HCT116 (cell line): ENCODE results near the gene SOST. TPM values are rescaled to one million over a fixed set of nuclear protein-coding genes. Genes with fewer than 3 reads are reported as not detected.

Source experiments
- ATAC-seq: fragments of 200-7000 bp; cut with Tn5 transposase; 2 replicates; pipeline ENCODE4 v1.9.1; 2020; ENCODE audit warnings: mild to moderate bottlenecking, moderate library complexity
- BruUV-seq: library from RNA; stranded (reverse); fragments of 400-500 nt; replicated peaks from 2 replicates; lab custom pipeline; 2021; lab: Mats Ljungman, UMichigan
- CTCF ChIA-PET: fragments of 300-600 bp; sonication (Branson Sonifier 250); formaldehyde crosslinking; loops from one replicate; lab custom pipeline; 2021; ENCODE audit warnings: antibody characterized with exemption; lab: Charles Lee
- POLR2A ChIA-PET: fragments of 300-600, 350-600 bp; sonication (Branson Sonifier 250); formaldehyde crosslinking; loops from one replicate; lab custom pipeline; 2021; ENCODE audit warnings: antibody characterized with exemption; lab: Charles Lee
- RAD21 ChIA-PET, 2 experiments: fragments of 300-600 bp; sonication (Branson Sonifier 250); formaldehyde crosslinking; loops; one replicate each; lab custom pipeline; 2023; ENCODE audit warnings: low total read pairs in 2 of 2; ENCODE audit not compliant: uncharacterized antibody in 2 of 2, unreplicated experiment in 2 of 2, low non-redundant PET in 1 of 2; lab: Charles Lee
- DNase-seq: peaks from one replicate; pipeline ENCODE4 v3.0.0-alpha.2; 2010; ENCODE audit warnings: low read depth, low spot score
- H2AFZ ChIP-seq: fragments of 200-600 bp; shearing (Covaris generic), sonication (generic); 2 replicates; pipeline ENCODE4 v1.6.1; 2017; ENCODE audit warnings: low read depth, mixed run types, mixed read lengths, antibody characterized with exemption, low read length; ENCODE audit not compliant: poor library complexity, severe bottlenecking
- H3K27ac ChIP-seq: 2 replicates; pipeline ENCODE4 v1.5.1; 2012; ENCODE audit warnings: low read depth, low read length
- H3K27me3 ChIP-seq: fragments of 200-600 bp; sonication (generic); 2 replicates; pipeline ENCODE4 v1.6.1; 2016; ENCODE audit warnings: mixed run types, low read length, mixed read lengths; ENCODE audit not compliant: insufficient read depth
- H3K36me3 ChIP-seq, 2 experiments: fragments of 200-500 bp in 1 of 2; fragments of 200-600 bp in 1 of 2; sonication (Bioruptor generic) in 1 of 2; sonication (generic) in 1 of 2; 2 replicates each; pipeline versions ENCODE4 v1.5.1 to v1.6.1; 2014 to 2016; ENCODE audit warnings: low read length in 2 of 2, inconsistent platforms in 1 of 2, mixed read lengths in 1 of 2, mixed run types in 1 of 2; ENCODE audit not compliant: insufficient read depth in 2 of 2, control insufficient read depth in 1 of 2
- H3K4me1 ChIP-seq, 2 experiments: fragments of 200-600 bp in 1 of 2; sonication (generic) in 1 of 2; 2 replicates each; pipeline versions ENCODE4 v1.5.1 to v1.6.1; 2012 to 2017; ENCODE audit warnings: low read length in 2 of 2, inconsistent platforms in 1 of 2, mild to moderate bottlenecking in 1 of 2, mixed read lengths in 1 of 2, mixed run types in 1 of 2, moderate library complexity in 1 of 2; ENCODE audit not compliant: insufficient read depth in 2 of 2, control insufficient read depth in 1 of 2
- H3K4me2 ChIP-seq: fragments of 200-600 bp; sonication (generic); 2 replicates; pipeline ENCODE4 v1.6.1; 2017; ENCODE audit warnings: mixed run types, low read length, mixed read lengths
- H3K4me3 ChIP-seq, 2 experiments: fragments of 200-600 bp in 1 of 2; sonication (generic) in 1 of 2; replicated peaks in 1 of 2; 2 replicates each; pipeline ENCODE4 v1.5.1; 2011 to 2016; ENCODE audit warnings: low read length in 2 of 2, control low read depth in 1 of 2, low read depth in 1 of 2, mild to moderate bottlenecking in 1 of 2, mixed read lengths in 1 of 2, mixed run types in 1 of 2
- H3K79me2 ChIP-seq: fragments of 200-600 bp; sonication (generic); 2 replicates; pipeline ENCODE4 v1.6.1; 2017; ENCODE audit warnings: mild to moderate bottlenecking, mixed run types, low read length, moderate library complexity, mixed read lengths; ENCODE audit not compliant: insufficient read depth
- H3K9ac ChIP-seq: fragments of 200-600 bp; sonication (generic); 2 replicates; pipeline ENCODE4 v1.6.1; 2016; ENCODE audit warnings: low read length, mixed read lengths
- H3K9me2 ChIP-seq: fragments of 200-600 bp; sonication (generic), shearing (Covaris generic); 2 replicates; pipeline ENCODE4 v1.6.1; 2017; ENCODE audit warnings: mixed run types, mild to moderate bottlenecking, moderate library complexity; ENCODE audit not compliant: insufficient read depth
- H3K9me3 ChIP-seq, 2 experiments: fragments of 200-500 bp in 1 of 2; fragments of 200-600 bp in 1 of 2; sonication (Bioruptor generic) in 1 of 2; sonication (generic) in 1 of 2; 2 replicates each; pipeline ENCODE4 v1.6.1; 2014 to 2017; ENCODE audit warnings: low read length in 2 of 2, mixed read lengths in 2 of 2, inconsistent platforms in 1 of 2, low read depth in 1 of 2, mild to moderate bottlenecking in 1 of 2, mixed run types in 1 of 2, moderate library complexity in 1 of 2; ENCODE audit not compliant: control insufficient read depth in 1 of 2, insufficient read depth in 1 of 2
- H4K20me1 ChIP-seq: fragments of 200-600 bp; sonication (generic), shearing (Covaris generic); 2 replicates; pipeline ENCODE4 v1.6.1; 2017; ENCODE audit warnings: mixed run types, mild to moderate bottlenecking, moderate library complexity; ENCODE audit not compliant: insufficient read depth
- CBX3 ChIP-seq: IDR thresholded peaks from 2 replicates; pipeline ENCODE4 v1.6.1; 2012; ENCODE audit warnings: low read depth
- CEBPB ChIP-seq: IDR thresholded peaks from 2 replicates; pipeline ENCODE4 v1.6.1; 2012; ENCODE audit warnings: low read depth
- CTCF ChIP-seq, 3 experiments: fragments of 200-600 bp in 1 of 3; sonication (generic) in 1 of 3; IDR thresholded peaks in 2 of 3; conservative IDR thresholded peaks in 1 of 3; 2 replicates each; pipeline ENCODE4 v1.5.1; 2012 to 2017; ENCODE audit warnings: low read depth in 2 of 3, low read length in 2 of 3, antibody characterized with exemption in 1 of 3, borderline replicate concordance in 1 of 3, control low read depth in 1 of 3, mild to moderate bottlenecking in 1 of 3, mixed read lengths in 1 of 3, mixed run types in 1 of 3, moderate library complexity in 1 of 3; ENCODE audit not compliant: insufficient read depth in 1 of 3
- EGR1 ChIP-seq: IDR thresholded peaks from 2 replicates; pipeline ENCODE4 v1.6.1; 2012; ENCODE audit warnings: low read depth
- ELF1 ChIP-seq: IDR thresholded peaks from 2 replicates; pipeline ENCODE4 v1.6.1; 2012; ENCODE audit warnings: low read depth, borderline replicate concordance
- EZH2 ChIP-seq: fragments of 200-600 bp; sonication (generic); IDR thresholded peaks from 2 replicates; pipeline ENCODE4 v1.6.1; 2017; ENCODE audit warnings: antibody characterized with exemption, mixed run types
- JUND ChIP-seq: IDR thresholded peaks from 2 replicates; pipeline ENCODE4 v1.6.1; 2012
- MAX ChIP-seq: IDR thresholded peaks from 2 replicates; pipeline ENCODE4 v1.6.1; 2012
- POLR2A ChIP-seq: IDR thresholded peaks from 2 replicates; pipeline ENCODE4 v1.7.0; 2011; ENCODE audit warnings: borderline replicate concordance; ENCODE audit not compliant: insufficient read depth, insufficient read length; ENCODE audit errors: extremely low read depth
- POLR2AphosphoS5 ChIP-seq: IDR thresholded peaks from 2 replicates; pipeline ENCODE4 v1.6.1; 2011; ENCODE audit warnings: mild to moderate bottlenecking, low read depth, low read length, moderate library complexity
- RAD21 ChIP-seq: IDR thresholded peaks from 2 replicates; pipeline ENCODE4 v1.6.1; 2012; ENCODE audit warnings: low read depth, mild to moderate bottlenecking
- REST ChIP-seq: IDR thresholded peaks from 2 replicates; pipeline ENCODE4 v1.6.1; 2012; ENCODE audit warnings: low read depth
- SRF ChIP-seq: IDR thresholded peaks from 2 replicates; pipeline ENCODE4 v1.6.1; 2012; ENCODE audit warnings: low read depth
- TCF7L2 ChIP-seq: IDR thresholded peaks from 2 replicates; pipeline ENCODE4 v1.7.0; 2011; ENCODE audit warnings: borderline replicate concordance, inconsistent platforms; ENCODE audit not compliant: insufficient read depth, insufficient read length; ENCODE audit errors: extremely low read depth
- YY1 ChIP-seq: IDR thresholded peaks from 2 replicates; pipeline ENCODE4 v1.6.1; 2011; ENCODE audit warnings: low read length, low read depth, moderate library complexity, mild to moderate bottlenecking; ENCODE audit not compliant: insufficient replicate concordance; ENCODE audit errors: extremely low read depth
- ZBTB33 ChIP-seq: IDR thresholded peaks from 2 replicates; pipeline ENCODE4 v1.6.1; 2011; ENCODE audit warnings: mild to moderate bottlenecking, low read length, moderate library complexity; ENCODE audit not compliant: insufficient replicate concordance; ENCODE audit errors: extremely low read depth
- ZNF274 ChIP-seq: fragments of 200-500 bp; sonication (Bioruptor generic); IDR thresholded peaks from 2 replicates; pipeline ENCODE4 v1.6.1; 2014; ENCODE audit warnings: mild to moderate bottlenecking, low read depth, low read length, inconsistent platforms
- intact Hi-C: fragments of 100-400 bp; cut with micrococcal nuclease; formaldehyde crosslinking; loops from 2 replicates; pipeline ENCODE4 v1.10.0; 2022
- total RNA-seq: library from RNA; stranded (reverse); gene quantifications from one replicate; pipeline ENCODE4 v1.2.1, GENCODE V29; 2021; ENCODE audit not compliant: unreplicated experiment

Gene SOST
- total RNA-seq, 1 experiment from 2014 or later = not detected

DNA sequence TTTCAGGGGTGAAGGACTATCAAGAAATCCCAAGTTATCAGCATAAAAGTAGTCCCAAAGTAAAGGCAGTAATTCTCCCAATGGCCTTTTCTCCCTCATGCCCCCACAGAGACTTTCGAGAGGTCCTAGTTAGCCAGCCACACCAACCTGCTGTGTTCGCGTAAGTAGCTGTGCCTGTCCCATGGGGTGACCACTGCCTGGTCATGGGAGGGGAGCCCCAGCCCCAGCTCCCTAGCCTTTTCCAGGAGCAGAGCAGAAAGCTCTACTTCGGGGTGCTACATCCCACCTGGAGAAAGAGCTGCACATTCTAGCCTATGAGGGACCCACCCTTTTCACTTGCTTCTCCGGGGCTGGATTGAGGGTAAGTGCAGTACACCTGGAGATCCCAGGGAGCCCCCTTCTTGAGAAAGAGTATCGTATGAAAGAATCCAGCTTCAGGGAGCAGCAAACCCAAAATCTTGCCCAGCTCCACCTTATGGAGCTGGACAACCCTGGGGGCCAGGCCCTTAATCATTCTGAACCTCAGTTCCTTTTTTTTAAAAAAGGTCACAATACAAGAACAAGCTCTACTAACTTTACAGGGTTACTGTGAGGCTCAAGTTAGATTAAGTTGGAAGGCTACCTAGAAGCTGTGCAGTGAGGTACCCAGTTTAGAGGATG, 8.6 kb upstream of the SOST start:
- CTCF ChIA-PET = interaction anchor here (1.0 to 3.6 kb wide), 7 partner anchors 11 to 190 kb away, joined by 3 to 47 read pairs (median 7); partner anchors contain the start of genes CD300LG and DUSP3

More for the DNA sequence above, 8.6 kb upstream of the SOST start:
- Histone ChIP-seq H3K27me3 (no peaks in the 10 kb centered on the region), H2AFZ (no peak overlapping the region), H3K9ac (no peak overlapping the region), H3K9me2 (no peaks in the 10 kb centered on the region), H3K4me1 (no peaks in the 10 kb centered on the region), H4K20me1 (no peaks in the 10 kb centered on the region), H3K4me2 (no peak overlapping the region), H3K27ac (no peak overlapping the region), H3K79me2 (no peaks in the 10 kb centered on the region), H3K4me3 (no peak overlapping the region), H3K9me3 (no peaks in the 10 kb centered on the region), H3K36me3 (peaks cover 7 to 20% of the 10 kb centered on the region in 2 experiments)
- BruUV-seq = no TSS peak
- RAD21 ChIA-PET = no interaction called here
- intact Hi-C loops = no loop called here
- POLR2A ChIA-PET = no interaction called here
- DNase-seq (no peak), ATAC-seq (no peak; the same call in 1 of the 2 replicates)
- no peak for TF ChIP-seq RAD21
- no peak for TF ChIP-seq ELF1
- TF ChIP-seq EZH2 = no peak
- no peak for TF ChIP-seq REST
- TF ChIP-seq CBX3 = no peak
- no peak for TF ChIP-seq TCF7L2
- no peak for TF ChIP-seq CTCF (IDR thresholded peaks at IDR 0.05 in 2 of 3, conservative IDR thresholded peaks at IDR 0.05 in 1 of 3; ENCODE audit: borderline replicate concordance in 1 of 3, insufficient read depth in 1 of 3, low read depth in 2 of 3, low read length in 2 of 3)
- TF ChIP-seq POLR2A = no peak
- TF ChIP-seq SRF = no peak
- TF ChIP-seq CEBPB = no peak
- no peak for TF ChIP-seq YY1
- TF ChIP-seq JUND = no peak
- no peak for TF ChIP-seq ZNF274
- TF ChIP-seq POLR2AphosphoS5 = no peak
- TF ChIP-seq EGR1 = no peak
- TF ChIP-seq MAX = no peak
- TF ChIP-seq ZBTB33 = no peak
